HEK293 (cell line): Measurements from ENCODE around the gene AQP6.

Source experiments
- CTCF ChIA-PET: fragments of 350-600 bp; formaldehyde crosslinking; extraction: SDS; loops from one replicate; lab custom pipeline; 2021; ENCODE audit warnings: antibody characterized with exemption; lab: Yijun Ruan, JAX
- POLR2A ChIA-PET: fragments of 300-600 bp; formaldehyde crosslinking; extraction: SDS; loops from one replicate; lab custom pipeline; 2020; ENCODE audit warnings: antibody characterized with exemption, inconsistent platforms; lab: Yijun Ruan, JAX
- H3K27ac ChIP-seq: fragments of 200-500 bp; sonication (Bioruptor generic); 2 replicates; pipeline ENCODE4 v1.5.1; 2014; ENCODE audit warnings: low read depth, low read length, control low read depth, inconsistent platforms; ENCODE audit errors: extremely low read depth
- H3K36me3 ChIP-seq, 2 experiments: fragments of 200-500 bp in 1 of 2; sonication (Bioruptor generic) in 1 of 2; 1 replicate in 1 of 2; 2 replicates in 1 of 2; pipeline ENCODE4 v1.5.1; 2014 to 2017; ENCODE audit warnings: inconsistent platforms in 2 of 2, low read length in 2 of 2; ENCODE audit not compliant: control insufficient read depth in 2 of 2, insufficient read depth in 1 of 2
- H3K4me1 ChIP-seq: fragments of 200-500 bp; sonication (Bioruptor generic); 2 replicates; pipeline ENCODE4 v1.5.1; 2014; ENCODE audit warnings: mild to moderate bottlenecking, low read length, inconsistent platforms; ENCODE audit not compliant: control insufficient read depth, insufficient read depth
- H3K4me3 ChIP-seq: 2 replicates; pipeline ENCODE4 v1.5.1; 2011; ENCODE audit warnings: low read depth, mild to moderate bottlenecking, control low read depth, low read length, moderate library complexity
- H3K9me3 ChIP-seq: fragments of 200-500 bp; sonication (Bioruptor generic); 2 replicates; pipeline ENCODE4 v1.5.1; 2014; ENCODE audit warnings: low read depth, low read length, inconsistent platforms; ENCODE audit not compliant: control insufficient read depth, insufficient read depth
- HOXC10 ChIP-seq: sonication (generic); formaldehyde crosslinking; IDR thresholded peaks from 2 replicates; pipeline ENCODE4 v1.8.1; 2023; ENCODE audit warnings: mild to moderate bottlenecking, missing genetic modification reagents
- SALL2 ChIP-seq: fragments of 450-650 bp; formaldehyde crosslinking; IDR thresholded peaks from 2 replicates; pipeline ENCODE4 v1.5.0; 2017; ENCODE audit warnings: missing biosample characterization, mild to moderate bottlenecking, missing genetic modification characterization, borderline replicate concordance
- YY1 ChIP-seq: fragments of 450-650 bp; formaldehyde crosslinking; IDR thresholded peaks from 2 replicates; pipeline ENCODE4 v1.5.1; 2018; ENCODE audit warnings: missing biosample characterization, missing genetic modification characterization
- YY2 ChIP-seq: fragments of 450-650 bp; formaldehyde crosslinking; IDR thresholded peaks from 2 replicates; pipeline ENCODE4 v1.5.1; 2016; ENCODE audit warnings: missing biosample characterization, missing genetic modification characterization
- ZFP3 ChIP-seq: fragments of 450-650 bp; formaldehyde crosslinking; IDR thresholded peaks from 2 replicates; pipeline ENCODE4 v1.5.1; 2016; ENCODE audit warnings: low read depth, missing biosample characterization, missing genetic modification characterization
- ZNF155 ChIP-seq: fragments of 450-650 bp; formaldehyde crosslinking; IDR thresholded peaks from 2 replicates; pipeline ENCODE4 v1.5.1; 2016; ENCODE audit warnings: missing biosample characterization, missing genetic modification characterization
- ZNF335 ChIP-seq: fragments of 450-650 bp; formaldehyde crosslinking; conservative IDR thresholded peaks from 2 replicates; pipeline ENCODE4 v1.5.1; 2016; ENCODE audit warnings: missing biosample characterization, missing genetic modification characterization
- ZNF341 ChIP-seq: fragments of 450-650 bp; formaldehyde crosslinking; IDR thresholded peaks from 2 replicates; pipeline ENCODE4; 2016; ENCODE audit warnings: low read depth, missing biosample characterization, missing genetic modification characterization
- ZNF48 ChIP-seq: fragments of 450-650 bp; formaldehyde crosslinking; IDR thresholded peaks from 2 replicates; pipeline ENCODE4 v1.5.1; 2016; ENCODE audit warnings: missing biosample characterization, missing genetic modification characterization
- ZNF510 ChIP-seq: fragments of 450-650 bp; formaldehyde crosslinking; IDR thresholded peaks from 2 replicates; pipeline ENCODE4 v1.5.1; 2018; ENCODE audit warnings: mild to moderate bottlenecking, missing genetic modification characterization, missing biosample characterization; ENCODE audit not compliant: insufficient replicate concordance
- ZNF626 ChIP-seq: fragments of 450-650 bp; sonication (Bioruptor Pico); formaldehyde crosslinking; IDR thresholded peaks from 2 replicates; pipeline ENCODE4 v1.5.1; 2018; ENCODE audit warnings: missing biosample characterization, missing genetic modification characterization, inconsistent platforms
- ZNF654 ChIP-seq: fragments of 450-650 bp; formaldehyde crosslinking; IDR thresholded peaks from 2 replicates; pipeline ENCODE4 v1.5.1; 2016; ENCODE audit warnings: low read depth, missing biosample characterization, missing genetic modification characterization
- ZNF785 ChIP-seq: fragments of 450-650 bp; formaldehyde crosslinking; IDR thresholded peaks from 2 replicates; pipeline ENCODE4 v1.5.1; 2016; ENCODE audit warnings: missing biosample characterization, missing genetic modification characterization
- TF ChIP-seq, protein P1 (sequence below): fragments of 450-650 bp; formaldehyde crosslinking; IDR thresholded peaks from 2 replicates; pipeline ENCODE4 v1.5.1; 2017; ENCODE audit warnings: missing biosample characterization, missing genetic modification characterization
- TF ChIP-seq, protein P2 (sequence below): fragments of 450-650 bp; formaldehyde crosslinking; IDR thresholded peaks from 2 replicates; pipeline ENCODE4 v1.5.1; 2016; ENCODE audit warnings: missing biosample characterization, missing genetic modification characterization, low read depth
- TF ChIP-seq, protein P3 (sequence below): fragments of 450-650 bp; formaldehyde crosslinking; IDR thresholded peaks from 2 replicates; pipeline ENCODE4 v1.5.1; 2016; ENCODE audit warnings: missing biosample characterization, missing genetic modification characterization
- TF ChIP-seq, protein P4 (sequence below): fragments of 450-650 bp; formaldehyde crosslinking; IDR thresholded peaks from 2 replicates; pipeline ENCODE4 v1.5.1; 2016; ENCODE audit warnings: missing biosample characterization, missing genetic modification characterization

The AQP6 gene

DNA sequence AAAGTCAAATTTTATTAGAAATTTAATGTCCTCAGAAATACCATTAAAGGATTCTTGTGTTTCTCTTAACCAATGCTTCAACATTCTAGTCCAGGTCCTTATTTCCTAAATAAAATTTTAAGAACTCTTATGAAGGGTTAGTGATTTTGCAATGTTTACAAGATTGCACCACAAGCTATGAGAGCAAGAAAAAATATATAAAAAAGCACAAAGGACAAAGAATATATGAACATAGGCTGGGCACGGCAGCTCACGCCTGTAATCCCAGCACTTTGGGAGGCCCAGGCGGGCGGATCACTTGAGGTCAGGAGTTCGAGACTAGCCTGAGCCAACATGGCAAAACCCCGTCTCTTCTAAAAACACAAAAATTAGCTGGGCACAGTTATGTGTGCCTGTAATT, 44.9 kb downstream of the AQP6 start:
- Histone ChIP-seq H3K27ac (peak overlapping the region; percentile 13; the same call in 1 of the 2 replicates), H3K4me1 (peaks cover 12% of the 10 kb centered on the region), H3K4me3 (no peak overlapping the region), H3K9me3 (no peaks in the 10 kb centered on the region), H3K36me3 (peaks cover 30 to 37% of the 10 kb centered on the region in 2 experiments)
- CTCF ChIA-PET = interaction anchor here (0.7 to 5.6 kb wide), 4 partner anchors 8 to 235 kb away, joined by 3 to 23 read pairs (median 8); no protein-coding TSS in a partner anchor
- TF ChIP-seq ZNF510 (tag by site-specific recombination) = no peak
- TF ChIP-seq, protein P1, sequence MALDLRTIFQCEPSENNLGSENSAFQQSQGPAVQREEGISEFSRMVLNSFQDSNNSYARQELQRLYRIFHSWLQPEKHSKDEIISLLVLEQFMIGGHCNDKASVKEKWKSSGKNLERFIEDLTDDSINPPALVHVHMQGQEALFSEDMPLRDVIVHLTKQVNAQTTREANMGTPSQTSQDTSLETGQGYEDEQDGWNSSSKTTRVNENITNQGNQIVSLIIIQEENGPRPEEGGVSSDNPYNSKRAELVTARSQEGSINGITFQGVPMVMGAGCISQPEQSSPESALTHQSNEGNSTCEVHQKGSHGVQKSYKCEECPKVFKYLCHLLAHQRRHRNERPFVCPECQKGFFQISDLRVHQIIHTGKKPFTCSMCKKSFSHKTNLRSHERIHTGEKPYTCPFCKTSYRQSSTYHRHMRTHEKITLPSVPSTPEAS = no peak
- no peak for TF ChIP-seq SALL2 (tag by site-specific recombination)
- no peak for TF ChIP-seq ZNF626
- TF ChIP-seq ZNF155 (tag by site-specific recombination) = no peak
- no peak for TF ChIP-seq ZNF335 (tag by site-specific recombination)
- TF ChIP-seq ZNF785 (tag by site-specific recombination) = no peak
- TF ChIP-seq HOXC10 (CRISPR knock-in tag) = no peak
- POLR2A ChIA-PET = interaction anchor here (0.6 to 1.9 kb wide), 2 partner anchors 8 to 12 kb away, joined by 3 to 5 read pairs; partner anchors contain the start of gene RACGAP1

DNA sequence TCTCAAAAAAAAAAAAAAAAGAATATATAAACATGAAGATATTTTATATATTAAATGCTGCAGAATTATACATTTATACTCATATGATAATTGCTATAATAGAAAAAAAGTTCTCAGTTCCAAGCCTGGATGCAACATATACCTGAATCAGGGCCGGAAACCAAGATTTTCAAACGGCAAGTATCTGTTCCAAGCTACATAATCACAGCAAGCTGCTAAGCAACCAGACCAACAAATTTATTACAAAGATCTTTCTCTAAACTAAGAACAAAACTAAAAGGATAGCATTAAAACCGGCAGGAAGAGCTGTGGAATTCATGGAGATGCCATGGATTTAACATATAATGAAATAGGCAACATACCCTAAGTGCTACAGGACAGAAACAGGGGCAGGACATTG, 45.4 kb downstream of the AQP6 start:
- Histone ChIP-seq H3K4me1 (peaks cover 13% of the 10 kb centered on the region), H3K9me3 (no peaks in the 10 kb centered on the region), H3K4me3 (no peak overlapping the region), H3K27ac (no peak overlapping the region), H3K36me3 (peaks cover 32 to 34% of the 10 kb centered on the region in 2 experiments)
- ChIA-PET POLR2A (interaction anchor here (0.6 to 0.7 kb wide), 2 partner anchors 13 to 94 kb away, joined by 3 read pairs; partner anchors contain the start of gene COX14), CTCF (interaction anchor here (0.7 to 5.6 kb wide), 5 partner anchors 8 to 934 kb away, joined by 3 to 23 read pairs (median 3); no protein-coding TSS in a partner anchor)
- TF ChIP-seq ZNF510 (tag by site-specific recombination) = no peak
- TF ChIP-seq YY1 (tag by site-specific recombination) = no peak
- TF ChIP-seq YY2 = no peak
- TF ChIP-seq, protein P2, sequence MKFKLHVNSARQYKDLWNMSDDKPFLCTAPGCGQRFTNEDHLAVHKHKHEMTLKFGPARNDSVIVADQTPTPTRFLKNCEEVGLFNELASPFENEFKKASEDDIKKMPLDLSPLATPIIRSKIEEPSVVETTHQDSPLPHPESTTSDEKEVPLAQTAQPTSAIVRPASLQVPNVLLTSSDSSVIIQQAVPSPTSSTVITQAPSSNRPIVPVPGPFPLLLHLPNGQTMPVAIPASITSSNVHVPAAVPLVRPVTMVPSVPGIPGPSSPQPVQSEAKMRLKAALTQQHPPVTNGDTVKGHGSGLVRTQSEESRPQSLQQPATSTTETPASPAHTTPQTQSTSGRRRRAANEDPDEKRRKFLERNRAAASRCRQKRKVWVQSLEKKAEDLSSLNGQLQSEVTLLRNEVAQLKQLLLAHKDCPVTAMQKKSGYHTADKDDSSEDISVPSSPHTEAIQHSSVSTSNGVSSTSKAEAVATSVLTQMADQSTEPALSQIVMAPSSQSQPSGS (tag by site-specific recombination) = no peak
- TF ChIP-seq, protein P3, sequence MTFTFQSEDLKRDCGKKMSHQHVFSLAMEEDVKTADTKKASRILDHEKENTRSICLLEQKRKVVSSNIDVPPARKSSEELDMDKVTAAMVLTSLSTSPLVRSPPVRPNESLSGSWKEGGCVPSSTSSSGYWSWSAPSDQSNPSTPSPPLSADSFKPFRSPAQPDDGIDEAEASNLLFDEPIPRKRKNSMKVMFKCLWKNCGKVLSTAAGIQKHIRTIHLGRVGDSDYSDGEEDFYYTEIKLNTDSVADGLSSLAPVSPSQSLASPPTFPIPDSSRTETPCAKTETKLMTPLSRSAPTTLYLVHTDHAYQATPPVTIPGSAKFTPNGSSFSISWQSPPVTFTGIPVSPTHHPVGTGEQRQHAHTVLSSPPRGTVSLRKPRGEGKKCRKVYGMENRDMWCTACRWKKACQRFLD (tag by site-specific recombination) = no peak
- TF ChIP-seq ZNF341 (tag by site-specific recombination) = no peak
- TF ChIP-seq ZNF48 = no peak
- TF ChIP-seq ZFP3 (tag by site-specific recombination) = no peak
- TF ChIP-seq, protein P4, sequence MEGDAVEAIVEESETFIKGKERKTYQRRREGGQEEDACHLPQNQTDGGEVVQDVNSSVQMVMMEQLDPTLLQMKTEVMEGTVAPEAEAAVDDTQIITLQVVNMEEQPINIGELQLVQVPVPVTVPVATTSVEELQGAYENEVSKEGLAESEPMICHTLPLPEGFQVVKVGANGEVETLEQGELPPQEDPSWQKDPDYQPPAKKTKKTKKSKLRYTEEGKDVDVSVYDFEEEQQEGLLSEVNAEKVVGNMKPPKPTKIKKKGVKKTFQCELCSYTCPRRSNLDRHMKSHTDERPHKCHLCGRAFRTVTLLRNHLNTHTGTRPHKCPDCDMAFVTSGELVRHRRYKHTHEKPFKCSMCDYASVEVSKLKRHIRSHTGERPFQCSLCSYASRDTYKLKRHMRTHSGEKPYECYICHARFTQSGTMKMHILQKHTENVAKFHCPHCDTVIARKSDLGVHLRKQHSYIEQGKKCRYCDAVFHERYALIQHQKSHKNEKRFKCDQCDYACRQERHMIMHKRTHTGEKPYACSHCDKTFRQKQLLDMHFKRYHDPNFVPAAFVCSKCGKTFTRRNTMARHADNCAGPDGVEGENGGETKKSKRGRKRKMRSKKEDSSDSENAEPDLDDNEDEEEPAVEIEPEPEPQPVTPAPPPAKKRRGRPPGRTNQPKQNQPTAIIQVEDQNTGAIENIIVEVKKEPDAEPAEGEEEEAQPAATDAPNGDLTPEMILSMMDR = no peak
- TF ChIP-seq ZNF654 (tag by site-specific recombination) = no peak
